HEK293 (cell line): Measurements from ENCODE around the gene MSL3B.

Experiments
- HOXA7 ChIP-seq: sonication (generic); formaldehyde crosslinking; IDR thresholded peaks from 2 replicates; pipeline ENCODE4 v1.8.1; 2022; ENCODE audit warnings: missing genetic modification reagents, borderline replicate concordance
- OSR2 ChIP-seq: fragments of 450-650 bp; formaldehyde crosslinking; IDR thresholded peaks from 2 replicates; pipeline ENCODE4 v1.5.1; 2016; ENCODE audit warnings: missing biosample characterization, missing genetic modification characterization
- SP2 ChIP-seq: fragments of 450-650 bp; formaldehyde crosslinking; IDR thresholded peaks from 2 replicates; pipeline ENCODE4 v1.5.1; 2016; ENCODE audit warnings: missing biosample characterization, missing genetic modification characterization
- ZBTB1 ChIP-seq: fragments of 450-650 bp; formaldehyde crosslinking; IDR thresholded peaks from 2 replicates; pipeline ENCODE4 v1.5.1; 2016; ENCODE audit warnings: missing biosample characterization, missing genetic modification characterization
- ZNF174 ChIP-seq: fragments of 450-650 bp; formaldehyde crosslinking; IDR thresholded peaks from 2 replicates; pipeline ENCODE4 v1.5.0; 2017; ENCODE audit warnings: missing biosample characterization, mild to moderate bottlenecking, missing genetic modification characterization
- ZNF777 ChIP-seq: fragments of 450-650 bp; formaldehyde crosslinking; IDR thresholded peaks from 2 replicates; pipeline ENCODE4 v1.5.1; 2017; ENCODE audit warnings: missing biosample characterization, missing genetic modification characterization, borderline replicate concordance
- ZNF791 ChIP-seq: fragments of 450-650 bp; formaldehyde crosslinking; IDR thresholded peaks from 2 replicates; pipeline ENCODE4 v1.5.1; 2016; ENCODE audit warnings: missing biosample characterization, missing genetic modification characterization
- TF ChIP-seq, protein P1 (sequence below): fragments of 450-650 bp; formaldehyde crosslinking; IDR thresholded peaks from 2 replicates; pipeline ENCODE4 v1.5.1; 2016; ENCODE audit warnings: missing biosample characterization, missing genetic modification characterization

DNA sequence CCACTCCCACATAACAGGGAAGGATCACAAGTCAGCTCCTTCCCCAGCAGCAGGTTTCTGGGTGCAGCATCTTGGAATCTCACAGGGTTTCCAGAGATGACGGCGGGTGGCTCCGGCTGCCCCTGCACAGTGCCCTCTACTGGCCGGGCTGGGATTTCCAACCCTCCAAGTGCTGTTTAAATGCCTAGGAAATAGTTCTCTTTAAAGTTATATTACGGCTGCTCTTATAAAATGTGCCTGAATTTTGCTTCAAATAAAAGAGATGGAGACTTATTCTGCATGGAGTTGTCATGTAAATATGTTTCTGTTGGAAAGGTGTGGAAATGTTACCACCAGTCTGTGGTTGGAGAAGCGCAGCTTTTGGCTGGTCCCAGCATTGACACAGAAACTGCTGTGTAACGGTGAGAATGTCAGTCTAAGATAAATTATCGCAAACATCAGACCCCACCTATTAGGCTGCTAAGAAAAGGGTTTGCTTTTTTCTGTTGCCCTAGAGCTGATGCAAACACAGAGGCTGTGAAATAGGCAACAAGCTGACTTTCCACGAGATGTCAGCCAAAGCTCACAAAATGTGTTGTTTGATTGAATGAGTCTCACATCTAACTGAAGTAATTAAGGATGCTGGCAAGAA, 10.6 kb downstream of the MSL3B start:
- TF ChIP-seq ZNF174 (tag by site-specific recombination) = no peak
- TF ChIP-seq, protein P1, sequence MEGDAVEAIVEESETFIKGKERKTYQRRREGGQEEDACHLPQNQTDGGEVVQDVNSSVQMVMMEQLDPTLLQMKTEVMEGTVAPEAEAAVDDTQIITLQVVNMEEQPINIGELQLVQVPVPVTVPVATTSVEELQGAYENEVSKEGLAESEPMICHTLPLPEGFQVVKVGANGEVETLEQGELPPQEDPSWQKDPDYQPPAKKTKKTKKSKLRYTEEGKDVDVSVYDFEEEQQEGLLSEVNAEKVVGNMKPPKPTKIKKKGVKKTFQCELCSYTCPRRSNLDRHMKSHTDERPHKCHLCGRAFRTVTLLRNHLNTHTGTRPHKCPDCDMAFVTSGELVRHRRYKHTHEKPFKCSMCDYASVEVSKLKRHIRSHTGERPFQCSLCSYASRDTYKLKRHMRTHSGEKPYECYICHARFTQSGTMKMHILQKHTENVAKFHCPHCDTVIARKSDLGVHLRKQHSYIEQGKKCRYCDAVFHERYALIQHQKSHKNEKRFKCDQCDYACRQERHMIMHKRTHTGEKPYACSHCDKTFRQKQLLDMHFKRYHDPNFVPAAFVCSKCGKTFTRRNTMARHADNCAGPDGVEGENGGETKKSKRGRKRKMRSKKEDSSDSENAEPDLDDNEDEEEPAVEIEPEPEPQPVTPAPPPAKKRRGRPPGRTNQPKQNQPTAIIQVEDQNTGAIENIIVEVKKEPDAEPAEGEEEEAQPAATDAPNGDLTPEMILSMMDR (tag by site-specific recombination) = peak; percentile 59
- no peak for TF ChIP-seq SP2 (tag by site-specific recombination)
- TF ChIP-seq HOXA7 (CRISPR knock-in tag) = no peak
- TF ChIP-seq OSR2 = no peak
- no peak for TF ChIP-seq ZBTB1
- TF ChIP-seq ZNF791 = no peak
- no peak for TF ChIP-seq ZNF777 (tag by site-specific recombination)
